HEK293T (cell line): ENCODE measurements around the gene SLC17A7.

ENCODE experiments used
- CTCF ChIA-PET: fragments of 350-600 bp; formaldehyde crosslinking; extraction: SDS; loops from one replicate; lab custom pipeline; 2021; ENCODE audit warnings: antibody characterized with exemption, inconsistent platforms; lab: Yijun Ruan, JAX
- POLR2A ChIA-PET: fragments of 350-600 bp; formaldehyde crosslinking; extraction: SDS; loops from one replicate; lab custom pipeline; 2020; ENCODE audit warnings: antibody characterized with exemption, inconsistent platforms; lab: Yijun Ruan, JAX
- DNase-seq: peaks from one replicate; pipeline ENCODE4 v3.0.0; 2012; ENCODE audit warnings: mixed read lengths; ENCODE audit errors: extremely low spot score
- ARNT ChIP-seq: fragments of 450-650 bp; IDR thresholded peaks from 2 replicates; pipeline ENCODE4 v1.6.1; 2017; ENCODE audit warnings: mild to moderate bottlenecking
- BHLHE40 ChIP-seq: fragments of 450-650 bp; IDR thresholded peaks from 2 replicates; pipeline ENCODE4 v1.6.1; 2016; ENCODE audit warnings: mild to moderate bottlenecking, moderate library complexity, borderline replicate concordance
- CTBP1 ChIP-seq: fragments of 450-650 bp; IDR thresholded peaks from 2 replicates; pipeline ENCODE4 v1.6.1; 2016; ENCODE audit warnings: borderline replicate concordance
- ELF4 ChIP-seq: fragments of 450-650 bp; IDR thresholded peaks from 2 replicates; pipeline ENCODE4 v1.6.1; 2017; ENCODE audit warnings: antibody characterized with exemption
- FOXA1 ChIP-seq: fragments of 450-650 bp; IDR thresholded peaks from 2 replicates; pipeline ENCODE4 v1.6.1; 2016; ENCODE audit warnings: mild to moderate bottlenecking
- FOXK2 ChIP-seq: fragments of 450-650 bp; IDR thresholded peaks from 2 replicates; pipeline ENCODE4 v1.6.1; 2016; ENCODE audit warnings: mild to moderate bottlenecking
- FOXM1 ChIP-seq: fragments of 450-650 bp; IDR thresholded peaks from 2 replicates; pipeline ENCODE4 v1.6.1; 2017; ENCODE audit warnings: mild to moderate bottlenecking, borderline replicate concordance
- HDGF ChIP-seq: fragments of 450-650 bp; IDR thresholded peaks from 2 replicates; pipeline ENCODE4 v1.6.1; 2017; ENCODE audit warnings: antibody characterized with exemption, borderline replicate concordance
- L3MBTL2 ChIP-seq: fragments of 450-650 bp; conservative IDR thresholded peaks from 2 replicates; pipeline ENCODE4 v1.6.1; 2016; ENCODE audit warnings: mild to moderate bottlenecking
- LEF1 ChIP-seq: fragments of 450-650 bp; IDR thresholded peaks from 2 replicates; pipeline ENCODE4 v1.6.1; 2017; ENCODE audit warnings: mild to moderate bottlenecking, borderline replicate concordance
- NFRKB ChIP-seq: fragments of 450-650 bp; IDR thresholded peaks from 2 replicates; pipeline ENCODE4 v1.6.1; 2016; ENCODE audit warnings: mild to moderate bottlenecking, moderate library complexity
- PKNOX1 ChIP-seq: fragments of 450-650 bp; IDR thresholded peaks from 2 replicates; pipeline ENCODE4 v1.6.1; 2016
- SP1 ChIP-seq: fragments of 450-650 bp; IDR thresholded peaks from 2 replicates; pipeline ENCODE4 v1.6.1; 2017
- SUZ12 ChIP-seq: fragments of 450-650 bp; IDR thresholded peaks from 2 replicates; pipeline ENCODE4 v1.6.1; 2016; ENCODE audit warnings: mild to moderate bottlenecking
- TARDBP ChIP-seq: fragments of 450-650 bp; IDR thresholded peaks from 2 replicates; pipeline ENCODE4 v1.6.1; 2016
- ZNF384 ChIP-seq: fragments of 450-650 bp; IDR thresholded peaks from 2 replicates; pipeline ENCODE4 v1.6.1; 2016

SLC17A7 gene

GRCh38 chr19:49432141-49433073 is 8.9 kb downstream of the SLC17A7 start:
- CTCF ChIA-PET = no interaction called here
- POLR2A ChIA-PET = no interaction called here
- no peak for DNase-seq
- TF ChIP-seq CTBP1 = no peak
- no peak for TF ChIP-seq FOXK2
- no peak for TF ChIP-seq LEF1
- no peak for TF ChIP-seq BHLHE40
- no peak for TF ChIP-seq ARNT
- TF ChIP-seq TARDBP = no peak

GRCh38 chr19:49431330-49431749 is 10.0 kb downstream of the SLC17A7 start:
- ChIA-PET CTCF (interaction anchor here (0.7 kb wide), 1 partner anchor 9 kb away, joined by 3 read pairs; no protein-coding TSS in a partner anchor), POLR2A (interaction anchor here (0.7 kb wide), 1 partner anchor 38 kb away, joined by 4 read pairs; no protein-coding TSS in a partner anchor)
- TF ChIP-seq CTBP1 (no peak), BHLHE40 (no peak), SUZ12 (no peak), FOXK2 (no peak), ZNF384 (no peak), PKNOX1 (no peak), FOXA1 (no peak), FOXM1 (no peak), L3MBTL2 (no peak)
- DNase-seq = no peak

- POLR2A ChIA-PET = interaction anchor here (0.7 kb wide), 1 partner anchor 37 kb away, joined by 4 read pairs; no protein-coding TSS in a partner anchor
- TF ChIP-seq TARDBP = no peak
- no peak for TF ChIP-seq ELF4
- TF ChIP-seq NFRKB = no peak
- TF ChIP-seq L3MBTL2 = peak; percentile 80
- TF ChIP-seq CTBP1 = no peak
- CTCF ChIA-PET = no interaction called here
- peak; percentile 50 for DNase-seq
Measured at GRCh38 chr19:49430678-49431329, 10.5 kb downstream of the SLC17A7 start.

- DNase-seq = no peak
- ChIA-PET CTCF (interaction anchor here (0.8 to 1.1 kb wide), 2 partner anchors 12 to 39 kb away, joined by 3 to 4 read pairs; no protein-coding TSS in a partner anchor), POLR2A (no interaction called here)
- TF ChIP-seq ARNT (no peak), ZNF384 (no peak), FOXM1 (no peak), HDGF (no peak), BHLHE40 (no peak), TARDBP (no peak), SUZ12 (no peak), SP1 (no peak), PKNOX1 (no peak), ELF4 (no peak), FOXK2 (no peak), NFRKB (no peak), CTBP1 (no peak)
Measured at GRCh38 chr19:49430172-49430677, 11.1 kb downstream of the SLC17A7 start.

GRCh38 chr19:49428547-49429451 is 12.5 kb downstream of the SLC17A7 start:
- ChIA-PET CTCF (interaction anchor here (1.1 kb wide), 1 partner anchor 14 kb away, joined by 4 read pairs; no protein-coding TSS in a partner anchor), POLR2A (no interaction called here)
- no peak for DNase-seq
- no peak for TF ChIP-seq BHLHE40
